Hepatocyte (in vitro differentiated cells): Measurements from ENCODE around the gene SMAD7. TPM values are rescaled to one million over a fixed set of nuclear protein-coding genes. Genes with fewer than 3 reads are reported as not detected.

Experiments used
- DNase-seq: peaks from one replicate; pipeline ENCODE4 v3.0.0-alpha.2; 2016; ENCODE audit warnings: low spot score
- H2AFZ ChIP-seq: fragments of 200-600 bp; sonication (generic); 2 replicates; pipeline ENCODE4 v1.6.0; 2016; ENCODE audit warnings: antibody characterized with exemption, mild to moderate bottlenecking
- H3K27ac ChIP-seq: fragments of 200-600 bp; sonication (generic); 2 replicates; pipeline ENCODE4 v1.5.1; 2016; ENCODE audit warnings: mild to moderate bottlenecking
- H3K27me3 ChIP-seq: fragments of 200-600 bp; sonication (generic); 2 replicates; pipeline ENCODE4 v1.6.1; 2016
- H3K36me3 ChIP-seq: fragments of 200-600 bp; sonication (generic); replicated peaks from 2 replicates; pipeline ENCODE4 v1.5.1; 2016; ENCODE audit warnings: low read depth; ENCODE audit not compliant: insufficient read depth
- H3K4me1 ChIP-seq: fragments of 200-600 bp; sonication (generic); 2 replicates; pipeline ENCODE4 v1.5.1; 2016; ENCODE audit warnings: mild to moderate bottlenecking, moderate library complexity; ENCODE audit not compliant: insufficient read depth
- H3K4me2 ChIP-seq: fragments of 200-600 bp; sonication (generic); 2 replicates; pipeline ENCODE4 v1.6.0; 2016
- H3K4me3 ChIP-seq: fragments of 200-600 bp; sonication (generic); 2 replicates; pipeline ENCODE4 v1.5.1; 2016; ENCODE audit warnings: mild to moderate bottlenecking
- H3K79me2 ChIP-seq: fragments of 200-600 bp; sonication (generic); 2 replicates; pipeline ENCODE4 v1.6.0; 2017; ENCODE audit warnings: mild to moderate bottlenecking
- H3K9me2 ChIP-seq: fragments of 200-600 bp; sonication (generic); replicated peaks from 2 replicates; pipeline ENCODE4 v1.6.0; 2017; ENCODE audit warnings: mild to moderate bottlenecking; ENCODE audit not compliant: insufficient read depth
- H3K9me3 ChIP-seq: fragments of 200-600 bp; sonication (generic); 2 replicates; pipeline ENCODE4 v1.5.1; 2016; ENCODE audit warnings: low read depth, mild to moderate bottlenecking
- H4K20me1 ChIP-seq: fragments of 200-600 bp; sonication (generic); 2 replicates; pipeline ENCODE4 v1.6.0; 2016; ENCODE audit warnings: mild to moderate bottlenecking; ENCODE audit not compliant: insufficient read depth, poor library complexity, severe bottlenecking
- EZH2 ChIP-seq: fragments of 200-600 bp; sonication (generic); IDR thresholded peaks from 2 replicates; pipeline ENCODE4 v1.6.1; 2016; ENCODE audit warnings: antibody characterized with exemption, mild to moderate bottlenecking, borderline replicate concordance
- EZH2phosphoT487 ChIP-seq: fragments of 200-600 bp; sonication (generic); IDR thresholded peaks from one replicate; pipeline ENCODE4 v1.6.1; 2018; ENCODE audit warnings: antibody characterized with exemption, mild to moderate bottlenecking, low read depth, moderate library complexity; ENCODE audit not compliant: unreplicated experiment, severe bottlenecking
- WGBS: methylation state at CpG from one replicate; pipeline ENCODE4 v1.1.6; 2016; ENCODE audit warnings: low lambda C conversion rate; ENCODE audit errors: missing lambda C conversion rate; 5-methylcytosine and 5-hydroxymethylcytosine counted together
- polyA plus RNA-seq: library from polyadenylated mRNA; unstranded; fragments of >200 nt; fragmentation: Nextera tagmentation; extraction: Ambion mirVana; gene quantifications from 2 replicates; pipeline ENCODE4 v1.2.1, GENCODE V29; 2016
- total RNA-seq: library from RNA; depleted of rRNA; stranded (reverse); fragments of >200 nt; gene quantifications from 2 replicates; pipeline ENCODE4 v1.2.3, GENCODE V29; 2014
- TF ChIP-seq, protein P1 (sequence below): fragments of 200-600 bp; sonication (generic); IDR thresholded peaks from 2 replicates; pipeline ENCODE4 v1.5.1; 2016; ENCODE audit warnings: antibody characterized with exemption, mild to moderate bottlenecking; ENCODE audit not compliant: poor library complexity

SMAD7 gene
- total and polyA plus RNA-seq, 2 experiments from 2014 or later: 65.4 to 71.1 TPM

DNA sequence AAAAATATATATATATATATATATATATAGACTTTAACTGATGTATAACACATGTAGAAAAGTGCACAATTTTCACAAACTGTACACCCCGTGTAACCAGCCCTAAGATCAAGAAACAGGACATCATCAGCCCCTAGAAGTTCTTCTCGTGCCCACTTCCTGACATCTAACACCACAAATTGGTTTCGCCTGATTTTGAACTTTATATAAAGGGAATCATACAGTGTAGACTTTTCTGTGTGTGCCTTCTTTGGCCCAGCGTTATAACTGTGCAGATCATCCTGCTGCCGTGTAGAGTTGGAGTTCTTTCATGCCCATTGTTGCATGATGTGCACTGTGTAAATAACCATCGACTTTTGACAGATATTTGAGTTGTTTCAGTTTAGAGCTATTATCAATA, 41.0 kb downstream of the SMAD7 start:
- Histone ChIP-seq H3K4me1 (peaks cover 3% of the 10 kb centered on the region), H3K4me3 (no peak overlapping the region), H3K27me3 (no peaks in the 10 kb centered on the region), H3K4me2 (no peak overlapping the region), H3K9me3 (no peaks in the 10 kb centered on the region), H3K79me2 (no peaks in the 10 kb centered on the region), H3K27ac (no peak overlapping the region), H2AFZ (no peak overlapping the region), H4K20me1 (no peaks in the 10 kb centered on the region), H3K9me2 (no peaks in the 10 kb centered on the region), H3K36me3 (no peaks in the 10 kb centered on the region)
- TF ChIP-seq, protein P1, sequence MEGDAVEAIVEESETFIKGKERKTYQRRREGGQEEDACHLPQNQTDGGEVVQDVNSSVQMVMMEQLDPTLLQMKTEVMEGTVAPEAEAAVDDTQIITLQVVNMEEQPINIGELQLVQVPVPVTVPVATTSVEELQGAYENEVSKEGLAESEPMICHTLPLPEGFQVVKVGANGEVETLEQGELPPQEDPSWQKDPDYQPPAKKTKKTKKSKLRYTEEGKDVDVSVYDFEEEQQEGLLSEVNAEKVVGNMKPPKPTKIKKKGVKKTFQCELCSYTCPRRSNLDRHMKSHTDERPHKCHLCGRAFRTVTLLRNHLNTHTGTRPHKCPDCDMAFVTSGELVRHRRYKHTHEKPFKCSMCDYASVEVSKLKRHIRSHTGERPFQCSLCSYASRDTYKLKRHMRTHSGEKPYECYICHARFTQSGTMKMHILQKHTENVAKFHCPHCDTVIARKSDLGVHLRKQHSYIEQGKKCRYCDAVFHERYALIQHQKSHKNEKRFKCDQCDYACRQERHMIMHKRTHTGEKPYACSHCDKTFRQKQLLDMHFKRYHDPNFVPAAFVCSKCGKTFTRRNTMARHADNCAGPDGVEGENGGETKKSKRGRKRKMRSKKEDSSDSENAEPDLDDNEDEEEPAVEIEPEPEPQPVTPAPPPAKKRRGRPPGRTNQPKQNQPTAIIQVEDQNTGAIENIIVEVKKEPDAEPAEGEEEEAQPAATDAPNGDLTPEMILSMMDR: no peak
- TF ChIP-seq EZH2phosphoT487 (no peak), EZH2 (no peak)
- 84% methylated on average over 6 of the region's 6 CpGs for WGBS
- DNase-seq: no peak

DNA sequence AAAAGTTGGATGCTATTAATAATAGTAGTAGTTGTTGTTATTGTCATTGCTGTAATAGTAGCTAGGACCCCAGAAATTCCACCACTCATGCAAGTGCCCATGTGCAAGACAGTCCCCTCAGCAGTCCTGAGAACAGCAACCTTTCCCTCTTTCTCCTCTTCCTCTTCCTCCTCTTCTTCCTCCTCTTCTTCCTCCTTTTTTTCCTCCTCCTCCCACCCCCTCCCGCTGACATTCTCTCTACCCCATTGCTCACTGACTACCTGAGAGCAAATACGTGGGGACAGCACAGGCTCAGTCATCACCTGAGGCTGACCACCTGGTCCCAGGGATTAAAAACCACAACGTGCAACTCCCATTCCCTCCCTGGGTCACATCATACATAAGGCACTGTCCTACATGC, 41.8 kb downstream of the SMAD7 start:
- 62% methylated on average over 2 of the region's 3 CpGs for WGBS

DNA sequence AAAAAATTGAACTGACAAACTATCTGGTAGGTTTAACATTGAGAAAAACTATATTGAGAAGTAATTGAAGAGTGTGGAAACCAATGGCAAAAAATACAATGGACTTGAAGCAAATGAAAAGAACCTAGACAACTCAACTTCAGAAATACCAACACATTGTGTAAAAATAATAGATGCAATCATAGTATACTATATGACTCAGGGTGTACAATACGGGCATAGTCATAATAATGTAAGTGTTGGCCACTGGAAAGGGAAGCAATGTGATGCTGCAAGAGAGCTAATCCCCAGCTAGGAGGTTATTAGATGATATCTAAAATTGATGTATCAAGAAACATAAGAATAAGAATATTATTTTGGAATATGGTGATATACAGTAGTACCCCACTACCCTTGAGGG, 45.3 kb downstream of the SMAD7 start:
- DNase-seq: no peak
- H3K9me2 ChIP-seq: no peaks in the 10 kb centered on the region
- no peaks in the 10 kb centered on the region for H3K9me3 ChIP-seq
- H3K4me2 ChIP-seq: no peak overlapping the region
- H2AFZ ChIP-seq: no peak overlapping the region
- H3K27ac ChIP-seq: no peak overlapping the region
- no peaks in the 10 kb centered on the region for H3K79me2 ChIP-seq
- peaks cover 12% of the 10 kb centered on the region for H3K4me1 ChIP-seq
- no peaks in the 10 kb centered on the region for H3K27me3 ChIP-seq
- H3K4me3 ChIP-seq: no peak overlapping the region
- no peaks in the 10 kb centered on the region for H3K36me3 ChIP-seq
- no peaks in the 10 kb centered on the region for H4K20me1 ChIP-seq
- WGBS: 100% methylated on average over 1 of the region's 1 CpG
- TF ChIP-seq EZH2phosphoT487 (no peak), EZH2 (no peak)
- TF ChIP-seq, protein P1: no peak

More for the DNA sequence above, 41.8 kb downstream of the SMAD7 start:
- Histone ChIP-seq H3K36me3 (no peaks in the 10 kb centered on the region), H3K9me3 (no peaks in the 10 kb centered on the region), H3K9me2 (no peaks in the 10 kb centered on the region), H2AFZ (no peak overlapping the region), H3K79me2 (no peaks in the 10 kb centered on the region), H3K4me1 (no peaks in the 10 kb centered on the region), H3K4me3 (no peak overlapping the region), H3K27me3 (no peaks in the 10 kb centered on the region), H3K4me2 (no peak overlapping the region), H4K20me1 (no peaks in the 10 kb centered on the region), H3K27ac (no peak overlapping the region)
- DNase-seq: no peak
- TF ChIP-seq EZH2 (no peak), EZH2phosphoT487 (no peak)
- TF ChIP-seq, protein P1: no peak

DNA sequence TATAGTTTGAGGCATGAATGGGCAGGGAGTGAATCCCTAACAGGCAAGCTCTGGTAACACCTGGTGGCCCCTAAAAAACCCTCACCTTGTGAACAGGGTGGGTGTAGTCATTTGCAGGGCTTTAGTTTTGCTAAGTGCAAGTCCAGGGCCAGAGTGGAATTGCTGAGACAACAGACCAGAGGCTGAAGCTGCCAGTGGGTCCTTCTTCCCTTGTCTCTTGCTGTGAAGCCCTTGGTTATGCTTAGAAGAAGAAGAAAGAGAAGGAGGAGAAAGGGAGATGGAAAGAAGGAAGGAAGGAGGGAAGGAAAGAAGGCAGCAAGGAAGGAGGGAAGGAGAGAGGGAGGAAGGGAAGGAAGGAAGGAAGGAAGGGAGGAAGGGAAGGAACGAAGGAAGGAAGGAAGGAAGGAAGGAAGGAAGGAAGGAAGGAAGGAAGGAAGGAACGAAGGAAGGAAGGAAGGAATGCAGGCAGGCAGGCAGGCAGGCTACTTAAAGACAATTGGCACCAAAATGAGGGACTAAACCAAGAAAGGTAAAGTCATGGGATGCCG, 45.8 kb downstream of the SMAD7 start:
- TF ChIP-seq EZH2phosphoT487 (no peak), EZH2 (no peak)
- TF ChIP-seq, protein P1: no peak
- H3K4me1 ChIP-seq: peaks cover 12% of the 10 kb centered on the region
- no peak overlapping the region for H3K4me3 ChIP-seq
- no peak overlapping the region for H3K27ac ChIP-seq
- DNase-seq: no peak
- H3K9me3 ChIP-seq: no peaks in the 10 kb centered on the region
- H3K9me2 ChIP-seq: no peaks in the 10 kb centered on the region
- no peaks in the 10 kb centered on the region for H3K36me3 ChIP-seq
- no peaks in the 10 kb centered on the region for H3K27me3 ChIP-seq
- WGBS: 100% methylated on average over 2 of the region's 3 CpGs
- no peak overlapping the region for H2AFZ ChIP-seq
- no peak overlapping the region for H3K4me2 ChIP-seq
- H3K79me2 ChIP-seq: no peaks in the 10 kb centered on the region
- H4K20me1 ChIP-seq: no peaks in the 10 kb centered on the region
